Neural progenitor cell (in vitro differentiated cells): ENCODE results near the gene PARD3B.

Experiments used
- CTCF ChIP-seq: fragments of 200-600 bp; sonication (generic); IDR thresholded peaks from 2 replicates; pipeline ENCODE4 v1.5.1; 2017; ENCODE audit warnings: antibody characterized with exemption, mild to moderate bottlenecking
- EZH2 ChIP-seq: fragments of 200-600 bp; sonication (generic); IDR thresholded peaks from 2 replicates; pipeline ENCODE4 v1.6.1; 2017; ENCODE audit warnings: antibody characterized with exemption, mild to moderate bottlenecking, moderate library complexity
- EZH2phosphoT487 ChIP-seq: fragments of 200-600 bp; sonication (generic); IDR thresholded peaks from 2 replicates; pipeline ENCODE4 v1.6.1; 2017; ENCODE audit warnings: antibody characterized with exemption

- no peak for TF ChIP-seq CTCF
- TF ChIP-seq EZH2: no peak
- TF ChIP-seq EZH2phosphoT487: no peak
Observed at GRCh38 chr2:204586444-204587180, 41.3 kb downstream of the PARD3B start.
